Ascending aorta (tissue), 2 donors: Measurements from ENCODE around the gene DDX24. TPM values are rescaled to one million over a fixed set of nuclear protein-coding genes. Genes with fewer than 3 reads are reported as not detected.

Source experiments
- DNase-seq, 2 donors: peaks; one replicate each; pipeline ENCODE4 v3.0.0-alpha.2; 2019; ENCODE audit warnings: low spot score in 2 of 2
- H3K27ac ChIP-seq, 2 donors: fragments of 200-600 bp; sonication (generic); one replicate each; pipeline ENCODE4 v1.5.1; 2016 to 2017; ENCODE audit warnings: mild to moderate bottlenecking in 1 of 2
- H3K27me3 ChIP-seq: fragments of 200-600 bp; sonication (generic); one replicate; pipeline ENCODE4 v1.5.1; 2017
- H3K36me3 ChIP-seq, 2 donors: fragments of 200-600 bp; sonication (generic); one replicate each; pipeline ENCODE4 v1.5.1; 2016
- H3K4me1 ChIP-seq, 2 donors: fragments of 200-600 bp; sonication (generic); one replicate each; pipeline ENCODE4 v1.5.1; 2016 to 2017; ENCODE audit warnings: mild to moderate bottlenecking in 1 of 2
- H3K4me3 ChIP-seq, 2 donors: fragments of 200-600 bp; sonication (generic); one replicate each; pipeline ENCODE4 v1.5.1; 2016 to 2017; ENCODE audit warnings: mild to moderate bottlenecking in 1 of 2
- H3K9me3 ChIP-seq, 2 donors: fragments of 200-600 bp; sonication (generic); one replicate each; pipeline ENCODE4 v1.5.1; 2016
- intact Hi-C: fragments of 100-400 bp; cut with DNase I; formaldehyde crosslinking; loops from one replicate; pipeline ENCODE4 v1.15.1; 2023
- total RNA-seq: library from RNA; depleted of rRNA; stranded (reverse); fragments of >200 nt; gene quantifications from one replicate; pipeline ENCODE4 v1.1.0, GENCODE V29; 2016
- TF ChIP-seq, protein P1 (sequence below), 3 experiments: fragments of 200-600 bp in 2 of 3; fragments of 450-650 bp in 1 of 3; sonication (generic) in 2 of 3; IDR thresholded peaks; one replicate each; pipeline ENCODE4 v1.5.1; 2016 to 2019; ENCODE audit warnings: antibody characterized with exemption in 3 of 3, mild to moderate bottlenecking in 1 of 3, moderate library complexity in 1 of 3

DDX24 gene
- total RNA-seq, 1 donor from 2014 or later: 104 TPM

- TF ChIP-seq, protein P1, sequence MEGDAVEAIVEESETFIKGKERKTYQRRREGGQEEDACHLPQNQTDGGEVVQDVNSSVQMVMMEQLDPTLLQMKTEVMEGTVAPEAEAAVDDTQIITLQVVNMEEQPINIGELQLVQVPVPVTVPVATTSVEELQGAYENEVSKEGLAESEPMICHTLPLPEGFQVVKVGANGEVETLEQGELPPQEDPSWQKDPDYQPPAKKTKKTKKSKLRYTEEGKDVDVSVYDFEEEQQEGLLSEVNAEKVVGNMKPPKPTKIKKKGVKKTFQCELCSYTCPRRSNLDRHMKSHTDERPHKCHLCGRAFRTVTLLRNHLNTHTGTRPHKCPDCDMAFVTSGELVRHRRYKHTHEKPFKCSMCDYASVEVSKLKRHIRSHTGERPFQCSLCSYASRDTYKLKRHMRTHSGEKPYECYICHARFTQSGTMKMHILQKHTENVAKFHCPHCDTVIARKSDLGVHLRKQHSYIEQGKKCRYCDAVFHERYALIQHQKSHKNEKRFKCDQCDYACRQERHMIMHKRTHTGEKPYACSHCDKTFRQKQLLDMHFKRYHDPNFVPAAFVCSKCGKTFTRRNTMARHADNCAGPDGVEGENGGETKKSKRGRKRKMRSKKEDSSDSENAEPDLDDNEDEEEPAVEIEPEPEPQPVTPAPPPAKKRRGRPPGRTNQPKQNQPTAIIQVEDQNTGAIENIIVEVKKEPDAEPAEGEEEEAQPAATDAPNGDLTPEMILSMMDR (IDR thresholded peaks at IDR 0.05): no peak
- H3K4me1 ChIP-seq: peaks cover 0 to 3% of the 10 kb centered on the region in 2 donors
- peaks cover 22 to 43% of the 10 kb centered on the region in 2 donors for H3K36me3 ChIP-seq
- no peak for DNase-seq
- no peaks in the 10 kb centered on the region for H3K9me3 ChIP-seq
- no peak overlapping the region for H3K4me3 ChIP-seq
- H3K27ac ChIP-seq: no peak overlapping the region
- intact Hi-C loops: no loop called here
- H3K27me3 ChIP-seq: no peaks in the 10 kb centered on the region
These were observed 37.8 kb downstream of the DDX24 start for GRCh38 chr14:94043111-94043755.

GRCh38 chr14:94042433-94043091 lies 38.4 kb downstream of the DDX24 start:
- DNase-seq: no peak
- intact Hi-C loops: no loop called here
- Histone ChIP-seq H3K4me3 (no peak overlapping the region), H3K9me3 (no peaks in the 10 kb centered on the region), H3K27me3 (no peaks in the 10 kb centered on the region), H3K36me3 (peaks cover 15 to 36% of the 10 kb centered on the region in 2 donors), H3K27ac (no peak overlapping the region), H3K4me1 (peaks cover 0 to 3% of the 10 kb centered on the region in 2 donors)
- TF ChIP-seq, protein P1 (IDR thresholded peaks at IDR 0.05): no peak

GRCh38 chr14:94041551-94042346 lies 39.3 kb downstream of the DDX24 start:
- DNase-seq: no peak
- no peaks in the 10 kb centered on the region for H3K27me3 ChIP-seq
- intact Hi-C loops: no loop called here
- H3K4me1 ChIP-seq: peaks cover 0 to 3% of the 10 kb centered on the region in 2 donors
- TF ChIP-seq, protein P1 (IDR thresholded peaks at IDR 0.05): no peak
- H3K27ac ChIP-seq: no peak overlapping the region
- no peaks in the 10 kb centered on the region for H3K9me3 ChIP-seq
- no peak overlapping the region for H3K4me3 ChIP-seq
- peaks cover 7 to 28% of the 10 kb centered on the region in 2 donors for H3K36me3 ChIP-seq

GRCh38 chr14:94040796-94041195 lies 40.2 kb downstream of the DDX24 start:
- no peaks in the 10 kb centered on the region for H3K27me3 ChIP-seq
- TF ChIP-seq, protein P1 (IDR thresholded peaks at IDR 0.05): no peak
- H3K4me1 ChIP-seq: peaks cover 0 to 3% of the 10 kb centered on the region in 2 donors
- H3K27ac ChIP-seq: no peak overlapping the region
- intact Hi-C loops: no loop called here
- DNase-seq: no peak
- H3K9me3 ChIP-seq: no peaks in the 10 kb centered on the region
- H3K4me3 ChIP-seq: no peak overlapping the region
- peaks cover 0 to 18% of the 10 kb centered on the region in 2 donors for H3K36me3 ChIP-seq

DNA sequence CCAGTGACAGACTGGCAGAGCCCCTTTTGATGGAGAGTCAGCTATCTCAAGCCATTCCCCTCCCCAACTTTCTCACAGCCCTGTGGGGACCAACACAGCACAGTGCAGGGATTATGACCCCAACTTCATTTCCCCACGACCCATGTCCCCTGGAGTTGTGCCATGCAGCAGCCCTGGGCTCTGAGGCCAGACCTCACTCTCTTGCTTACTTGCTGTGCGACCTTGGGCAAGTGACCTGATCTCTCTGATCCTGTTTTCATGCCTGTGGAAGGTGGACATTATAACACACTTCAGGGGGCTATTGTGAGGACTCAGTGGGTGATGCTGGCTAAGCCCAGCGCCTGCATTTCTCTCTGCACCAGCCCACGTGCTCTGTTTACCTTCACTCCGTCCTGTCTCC lies 40.8 kb downstream of the DDX24 start:
- intact Hi-C loops: no loop called here
- Histone ChIP-seq H3K9me3 (no peaks in the 10 kb centered on the region), H3K4me1 (peaks cover 0 to 3% of the 10 kb centered on the region in 2 donors), H3K4me3 (no peak overlapping the region), H3K27ac (no peak overlapping the region), H3K27me3 (no peaks in the 10 kb centered on the region), H3K36me3 (peaks cover 0 to 13% of the 10 kb centered on the region in 2 donors)
- TF ChIP-seq, protein P1 (IDR thresholded peaks at IDR 0.05): no peak
- no peak for DNase-seq
